HUES48 (cell line): ENCODE results near the gene TMEM163.
"Not testable (repeated sequence)": the region's sequence is repeated elsewhere in the genome, so short reads cannot be mapped to it uniquely, and the experiment has no call there.

Experiments used
- H3K27ac ChIP-seq: one replicate; pipeline ENCODE4 v1.7.0; 2013; ENCODE audit warnings: low read depth, low read length, inconsistent platforms
- H3K27me3 ChIP-seq: 2 replicates; pipeline ENCODE4 v1.6.1; 2013; ENCODE audit warnings: mild to moderate bottlenecking, low read length; ENCODE audit not compliant: control insufficient read depth, insufficient read depth
- H3K36me3 ChIP-seq: 2 replicates; pipeline ENCODE4 v1.6.1; 2013; ENCODE audit warnings: low read length; ENCODE audit not compliant: control insufficient read depth, insufficient read depth
- H3K4me1 ChIP-seq: 2 replicates; pipeline ENCODE4 v1.6.1; 2013; ENCODE audit warnings: mild to moderate bottlenecking, low read length; ENCODE audit not compliant: control insufficient read depth, insufficient read depth
- H3K4me3 ChIP-seq: 2 replicates; pipeline ENCODE4 v1.5.1; 2013; ENCODE audit warnings: mild to moderate bottlenecking, low read depth, low read length
- H3K9ac ChIP-seq: 2 replicates; pipeline ENCODE4 v1.6.1; 2013; ENCODE audit warnings: mild to moderate bottlenecking, low read depth, low read length, moderate library complexity
- H3K9me3 ChIP-seq: 2 replicates; pipeline ENCODE4 v1.6.1; 2013; ENCODE audit warnings: low read length; ENCODE audit not compliant: control insufficient read depth, insufficient read depth

TMEM163 gene

DNA sequence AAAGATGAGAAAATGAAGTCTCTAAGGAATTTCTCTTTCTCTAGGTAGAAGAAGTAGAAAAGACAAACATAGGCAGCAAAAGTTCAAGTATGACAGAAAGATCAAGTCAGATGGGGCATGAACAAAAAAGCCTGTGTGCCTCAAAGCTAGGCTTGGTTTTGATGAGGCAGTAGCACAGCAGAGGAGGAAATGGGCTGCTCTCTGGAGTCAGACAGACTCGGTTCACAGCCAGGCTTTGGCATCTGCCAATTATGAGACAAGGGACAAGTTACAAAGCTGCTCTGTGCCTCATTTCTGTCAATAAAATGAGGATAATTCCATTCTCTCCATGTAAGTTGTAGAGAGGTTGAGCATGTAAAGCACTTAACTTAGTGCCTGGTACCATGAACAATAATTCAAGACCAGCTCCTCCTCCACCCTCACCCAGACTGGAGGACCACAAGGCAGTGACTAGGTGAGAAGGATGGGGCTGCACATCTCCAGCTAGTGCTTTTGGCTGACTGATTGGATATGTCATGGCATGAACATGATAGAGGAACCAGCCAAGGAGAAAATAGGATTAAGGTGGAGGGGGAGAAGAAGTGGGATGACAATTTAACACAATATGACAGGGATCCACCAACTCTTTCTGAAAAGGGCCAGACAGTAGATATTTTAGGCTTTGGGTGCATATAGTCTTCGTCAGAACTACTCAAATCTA lies 84.6 kb downstream of the TMEM163 start:
- Histone ChIP-seq H3K27me3 (no peaks in the 10 kb centered on the region), H3K4me3 (no peak overlapping the region), H3K9me3 (no peaks in the 10 kb centered on the region), H3K4me1 (no peaks in the 10 kb centered on the region), H3K27ac (no peak overlapping the region), H3K36me3 (no peaks in the 10 kb centered on the region), H3K9ac (no peak overlapping the region)

- H3K27ac ChIP-seq = no peak overlapping the region
- H3K36me3 ChIP-seq = no peaks in the 10 kb centered on the region
- H3K9ac ChIP-seq = no peak overlapping the region
- H3K4me1 ChIP-seq = no peaks in the 10 kb centered on the region
- no peaks in the 10 kb centered on the region for H3K27me3 ChIP-seq
- no peaks in the 10 kb centered on the region for H3K9me3 ChIP-seq
- H3K4me3 ChIP-seq = no peak overlapping the region
Observed at GRCh38 chr2:134630504-134631159, 88.2 kb downstream of the TMEM163 start.

- Histone ChIP-seq H3K9me3 (no peaks in the 10 kb centered on the region), H3K36me3 (no peaks in the 10 kb centered on the region), H3K27ac (no peak overlapping the region), H3K4me1 (no peaks in the 10 kb centered on the region), H3K4me3 (no peak overlapping the region), H3K9ac (no peak overlapping the region), H3K27me3 (no peaks in the 10 kb centered on the region)
Observed at GRCh38 chr2:134628453-134628852, 90.3 kb downstream of the TMEM163 start.

DNA sequence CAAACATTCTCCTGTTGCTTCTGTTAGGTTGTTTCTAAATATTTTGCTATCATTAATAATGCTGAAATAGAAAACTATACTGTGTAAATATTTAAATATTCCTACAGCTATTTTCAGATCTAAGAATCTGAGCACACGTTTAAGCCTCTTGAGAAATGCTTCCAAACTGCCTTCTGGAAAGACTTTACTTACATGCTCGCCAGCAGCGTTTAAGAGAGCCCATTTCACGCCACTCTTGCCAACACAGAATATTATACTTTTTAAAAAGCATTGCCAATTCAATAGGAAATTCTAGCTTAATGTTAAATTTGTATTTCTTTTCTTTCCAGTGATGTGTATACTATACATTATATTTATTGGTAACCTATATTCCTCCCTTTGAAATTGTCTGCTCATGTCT lies 92.0 kb downstream of the TMEM163 start:
- H3K27ac ChIP-seq = no peak overlapping the region
- H3K9me3 ChIP-seq = no peaks in the 10 kb centered on the region
- no peaks in the 10 kb centered on the region for H3K36me3 ChIP-seq
- no peak overlapping the region for H3K4me3 ChIP-seq
- no peaks in the 10 kb centered on the region for H3K27me3 ChIP-seq
- H3K9ac ChIP-seq = no peak overlapping the region
- H3K4me1 ChIP-seq = no peaks in the 10 kb centered on the region

GRCh38 chr2:134625311-134625710 lies 93.5 kb downstream of the TMEM163 start:
- Histone ChIP-seq H3K9me3 (no peaks in the 10 kb centered on the region), H3K27ac (no peak overlapping the region), H3K27me3 (no peaks in the 10 kb centered on the region), H3K9ac (no peak overlapping the region), H3K4me1 (no peaks in the 10 kb centered on the region), H3K4me3 (no peak overlapping the region), H3K36me3 (no peaks in the 10 kb centered on the region)

GRCh38 chr2:134623796-134624195 lies 95.0 kb downstream of the TMEM163 start:
- Histone ChIP-seq H3K4me1 (no peaks in the 10 kb centered on the region), H3K27me3 (no peaks in the 10 kb centered on the region), H3K27ac (no peak overlapping the region), H3K36me3 (no peaks in the 10 kb centered on the region), H3K9me3 (peaks cover 8% of the 10 kb centered on the region), H3K9ac (no peak overlapping the region), H3K4me3 (no peak overlapping the region)

DNA sequence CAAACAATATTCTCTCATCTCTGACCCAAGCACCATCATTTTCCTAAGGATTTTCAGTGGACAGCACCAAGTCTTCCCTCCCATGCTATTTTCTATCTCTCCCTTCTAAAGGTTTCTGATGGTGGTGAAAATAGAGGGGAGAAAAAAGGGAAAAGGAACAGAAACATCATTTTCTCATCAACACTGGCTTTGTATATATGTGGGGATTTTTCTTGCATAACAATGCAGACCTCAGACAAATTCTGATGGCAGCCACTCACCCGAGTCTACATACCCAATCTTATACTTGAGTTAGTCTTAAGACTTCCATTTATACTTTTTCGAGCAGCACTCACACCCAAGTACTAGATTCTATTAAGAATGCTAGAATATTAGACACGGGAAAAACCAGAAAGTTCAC lies 95.8 kb downstream of the TMEM163 start:
- H3K4me3 ChIP-seq = no peak overlapping the region
- no peak overlapping the region for H3K9ac ChIP-seq
- H3K27me3 ChIP-seq = no peaks in the 10 kb centered on the region
- peaks cover 8% of the 10 kb centered on the region for H3K9me3 ChIP-seq
- H3K36me3 ChIP-seq = no peaks in the 10 kb centered on the region
- H3K4me1 ChIP-seq = no peaks in the 10 kb centered on the region
- H3K27ac ChIP-seq = no peak overlapping the region

- Histone ChIP-seq H3K9me3 (peaks cover 8% of the 10 kb centered on the region), H3K4me1 (no peaks in the 10 kb centered on the region), H3K4me3 (no peak overlapping the region), H3K9ac (no peak overlapping the region), H3K27me3 (no peaks in the 10 kb centered on the region), H3K27ac (no peak overlapping the region), H3K36me3 (no peaks in the 10 kb centered on the region)
Observed at GRCh38 chr2:134621939-134622705, 96.7 kb downstream of the TMEM163 start.

DNA sequence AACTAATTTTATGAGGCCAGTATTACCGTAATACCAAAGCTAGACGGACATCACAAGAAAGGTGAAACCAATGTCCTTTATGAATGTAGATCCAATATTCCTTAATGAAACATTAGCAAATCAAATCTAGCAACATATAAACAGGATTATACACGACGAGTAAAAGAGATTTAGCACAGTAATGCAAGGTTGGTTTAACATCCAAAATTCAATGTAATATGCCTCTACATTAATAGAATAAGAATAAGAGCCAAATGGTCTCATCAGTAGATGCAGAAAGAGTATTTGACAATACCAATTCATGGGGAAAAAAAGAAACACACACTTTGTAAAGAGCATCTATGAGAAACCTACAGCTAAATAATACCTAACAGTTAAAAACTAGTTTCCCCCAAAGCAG lies 99.5 kb downstream of the TMEM163 start:
- no peaks in the 10 kb centered on the region for H3K27me3 ChIP-seq
- peaks cover 7% of the 10 kb centered on the region; the same call in 1 of the 2 replicates for H3K4me1 ChIP-seq
- H3K9me3 ChIP-seq = peaks cover 8% of the 10 kb centered on the region
- no peak overlapping the region for H3K27ac ChIP-seq
- no peaks in the 10 kb centered on the region for H3K36me3 ChIP-seq
- no peak overlapping the region for H3K4me3 ChIP-seq
- H3K9ac ChIP-seq = no peak overlapping the region

- peaks cover 14% of the 10 kb centered on the region for H3K9me3 ChIP-seq
- not testable (repeated sequence) for H3K36me3 ChIP-seq, H3K4me1 ChIP-seq, H3K9ac ChIP-seq, H3K27me3 ChIP-seq, H3K4me3 ChIP-seq, H3K27ac ChIP-seq
Observed at GRCh38 chr2:134615480-134615879, 103.3 kb downstream of the TMEM163 start.

- Histone ChIP-seq H3K27ac (no peak overlapping the region), H3K4me1 (peaks cover 4% of the 10 kb centered on the region; the same call in 1 of the 2 replicates), H3K36me3 (no peaks in the 10 kb centered on the region), H3K4me3 (no peak overlapping the region), H3K27me3 (no peaks in the 10 kb centered on the region), H3K9ac (no peak overlapping the region), H3K9me3 (peaks cover 6% of the 10 kb centered on the region; the same call in 1 of the 2 replicates)
Observed at GRCh38 chr2:134611316-134611715, 107.5 kb downstream of the TMEM163 start.
